H9 (cell line): ENCODE measurements around the gene EXOC3L1. TPM values are rescaled to one million over a fixed set of nuclear protein-coding genes. Genes with fewer than 3 reads are reported as not detected.

Experiments used
- DNase-seq: peaks from one replicate; pipeline ENCODE4 v3.0.0-alpha.2; 2017
- H2AFZ ChIP-seq: one replicate; pipeline ENCODE4 v1.6.1; 2013; ENCODE audit warnings: mild to moderate bottlenecking, low read length, control low read depth, moderate library complexity
- H2AK5ac ChIP-seq: 2 replicates; pipeline ENCODE4 v1.6.1; 2013; ENCODE audit warnings: low read length, control low read depth, mixed read lengths; ENCODE audit not compliant: insufficient read length
- H2BK120ac ChIP-seq: one replicate; pipeline ENCODE4 v1.6.1; 2013; ENCODE audit warnings: low read depth, mild to moderate bottlenecking, low read length, control low read depth, inconsistent platforms; ENCODE audit not compliant: poor library complexity, severe bottlenecking
- H2BK12ac ChIP-seq: 2 replicates; pipeline ENCODE4 v1.6.1; 2013; ENCODE audit warnings: low read length, control low read depth, mixed read lengths, low read depth; ENCODE audit not compliant: insufficient read length
- H2BK15ac ChIP-seq: 2 replicates; pipeline ENCODE4 v1.6.1; 2013; ENCODE audit warnings: low read depth, low read length, control low read depth
- H2BK20ac ChIP-seq: one replicate; pipeline ENCODE4 v1.6.1; 2013; ENCODE audit warnings: low read depth, mild to moderate bottlenecking, low read length, control low read depth, inconsistent platforms; ENCODE audit not compliant: poor library complexity, severe bottlenecking
- H2BK5ac ChIP-seq: 2 replicates; pipeline ENCODE4 v1.6.1; 2013; ENCODE audit warnings: low read length, control low read depth, mixed read lengths; ENCODE audit not compliant: insufficient read length
- H3K14ac ChIP-seq: 2 replicates; pipeline ENCODE4 v1.6.1; 2013; ENCODE audit warnings: low read length, control low read depth; ENCODE audit not compliant: insufficient read depth
- H3K18ac ChIP-seq: 2 replicates; pipeline ENCODE4 v1.6.1; 2013; ENCODE audit warnings: low read depth, mild to moderate bottlenecking, mixed read lengths, low read length, control low read depth; ENCODE audit not compliant: insufficient read length
- H3K23ac ChIP-seq: 2 replicates; pipeline ENCODE4 v1.6.1; 2013; ENCODE audit warnings: low read length, control low read depth, mixed read lengths, low read depth; ENCODE audit not compliant: insufficient read length
- H3K23me2 ChIP-seq: 2 replicates; pipeline ENCODE4 v1.6.1; 2013; ENCODE audit warnings: low read depth, mild to moderate bottlenecking, mixed read lengths, low read length, control low read depth; ENCODE audit not compliant: insufficient read length, poor library complexity, severe bottlenecking
- H3K27ac ChIP-seq: 2 replicates; pipeline ENCODE4 v1.5.1; 2013; ENCODE audit warnings: low read length, control low read depth, mixed read lengths, low read depth; ENCODE audit not compliant: insufficient read length
- H3K27me3 ChIP-seq: 2 replicates; pipeline ENCODE4 v1.6.1; 2013; ENCODE audit warnings: low read length, control low read depth, inconsistent platforms; ENCODE audit not compliant: insufficient read depth
- H3K4ac ChIP-seq: 2 replicates; pipeline ENCODE4 v1.6.1; 2013; ENCODE audit warnings: low read depth, mild to moderate bottlenecking, control low read depth, inconsistent platforms, low read length, moderate library complexity
- H3K4me1 ChIP-seq: 2 replicates; pipeline ENCODE4 v1.6.1; 2013; ENCODE audit warnings: low read length, control low read depth, inconsistent platforms; ENCODE audit not compliant: insufficient read depth
- H3K4me2 ChIP-seq: 2 replicates; pipeline ENCODE4 v1.6.1; 2013; ENCODE audit warnings: low read length, control low read depth, mixed read lengths; ENCODE audit not compliant: insufficient read length, insufficient read depth
- H3K56ac ChIP-seq: 2 replicates; pipeline ENCODE4 v1.6.1; 2013; ENCODE audit warnings: low read depth, mild to moderate bottlenecking, mixed read lengths, low read length, control low read depth; ENCODE audit not compliant: insufficient read length
- H3K79me1 ChIP-seq: 2 replicates; pipeline ENCODE4 v1.6.1; 2013; ENCODE audit warnings: low read depth, mild to moderate bottlenecking, moderate library complexity, low read length, control low read depth, inconsistent platforms; ENCODE audit not compliant: insufficient read depth, poor library complexity, severe bottlenecking
- H3K79me2 ChIP-seq: 2 replicates; pipeline ENCODE4 v1.6.1; 2013; ENCODE audit warnings: low read length, control low read depth, inconsistent platforms; ENCODE audit not compliant: insufficient read depth
- H3K9ac ChIP-seq: 2 replicates; pipeline ENCODE4 v1.6.1; 2013; ENCODE audit warnings: low read length, control low read depth, mixed read lengths; ENCODE audit not compliant: insufficient read length; ENCODE audit errors: extremely low read depth
- H3K9me3 ChIP-seq: one replicate; pipeline ENCODE4 v1.6.1; 2013; ENCODE audit warnings: low read depth, low read length, inconsistent platforms; ENCODE audit not compliant: control insufficient read depth
- H3T11ph ChIP-seq: one replicate; pipeline ENCODE4 v1.6.1; 2013; ENCODE audit warnings: mild to moderate bottlenecking, low read length, control low read depth, inconsistent platforms
- H4K20me1 ChIP-seq: one replicate; pipeline ENCODE4 v1.6.1; 2013; ENCODE audit not compliant: control insufficient read depth, insufficient read length, insufficient read depth
- H4K5ac ChIP-seq: 2 replicates; pipeline ENCODE4 v1.6.1; 2013; ENCODE audit warnings: low read depth, mild to moderate bottlenecking, mixed read lengths, low read length, control low read depth; ENCODE audit not compliant: insufficient read length
- H4K8ac ChIP-seq: replicated peaks from 2 replicates; pipeline ENCODE4 v1.6.1; 2013; ENCODE audit warnings: low read length, control low read depth, mixed read lengths, low read depth; ENCODE audit not compliant: insufficient read length
- H4K91ac ChIP-seq: 2 replicates; pipeline ENCODE4 v1.6.1; 2013; ENCODE audit warnings: low read depth, mild to moderate bottlenecking, moderate library complexity, mixed read lengths, low read length, control low read depth; ENCODE audit not compliant: insufficient read length
- H3K27ac Mint-ChIP-seq, 3 experiments: 2 replicates in 2 of 3; 3 replicates in 1 of 3; pipeline ENCODE4 v1.8.0; 2020 to 2021; ENCODE audit warnings: mixed read lengths in 3 of 3, mild to moderate bottlenecking in 1 of 3, moderate library complexity in 1 of 3
- H3K27me3 Mint-ChIP-seq: 2 replicates; pipeline ENCODE4 v1.8.0; 2021; ENCODE audit warnings: low read depth, mild to moderate bottlenecking, moderate library complexity, mixed read lengths
- H3K36me3 Mint-ChIP-seq, 3 experiments: 2 replicates in 2 of 3; 3 replicates in 1 of 3; pipeline ENCODE4 v1.8.0; 2020 to 2021; ENCODE audit warnings: low read depth in 3 of 3, mixed read lengths in 3 of 3; ENCODE audit not compliant: insufficient read depth in 1 of 3
- H3K4me1 Mint-ChIP-seq, 2 experiments: 2 replicates each; pipeline ENCODE4 v1.8.0; 2020; ENCODE audit warnings: mixed read lengths in 2 of 2
- H3K4me3 Mint-ChIP-seq, 2 experiments: 2 replicates in 1 of 2; 3 replicates in 1 of 2; pipeline ENCODE4 v1.8.0; 2020 to 2021; ENCODE audit warnings: mild to moderate bottlenecking in 2 of 2, mixed read lengths in 2 of 2, moderate library complexity in 1 of 2
- H3K9me3 Mint-ChIP-seq, 2 experiments: 2 replicates in 1 of 2; 3 replicates in 1 of 2; pipeline ENCODE4 v1.8.0; 2020; ENCODE audit warnings: mild to moderate bottlenecking in 2 of 2, mixed read lengths in 2 of 2, moderate library complexity in 1 of 2
- WGBS: extraction: QIAGEN DNeasy Blood & Tissue Kit; methylation state at CpG from one replicate; pipeline ENCODE4 v1.1.7; 2013; ENCODE audit warnings: missing lambda C conversion rate, low lambda C conversion rate, mixed read lengths; ENCODE audit not compliant: insufficient read length; ENCODE audit errors: extremely low coverage; 5-methylcytosine and 5-hydroxymethylcytosine counted together
- total RNA-seq: library from RNA; stranded (reverse); gene quantifications from 2 replicates; pipeline ENCODE4 v1.2.1, GENCODE V29; 2021
- TF ChIP-seq, protein P1 (sequence below): fragments of 200-600 bp; sonication (generic); conservative IDR thresholded peaks from 3 replicates; pipeline ENCODE4 v1.8.0; 2021; ENCODE audit warnings: antibody characterized with exemption, mild to moderate bottlenecking

The EXOC3L1 gene
- total RNA-seq, 1 experiment from 2014 or later, result 3.3 TPM

- H4K20me1 ChIP-seq, result no peaks in the 10 kb centered on the region
- no peak overlapping the region for H2AFZ ChIP-seq
- WGBS, result no CpG with 5 or more reads among the region's 59 CpGs
- H2BK120ac ChIP-seq, result no peak overlapping the region
- no peak overlapping the region for H2BK20ac ChIP-seq
- no peak overlapping the region for H2BK15ac ChIP-seq
- no peak overlapping the region for H4K8ac ChIP-seq
- H3K4ac ChIP-seq, result no peak overlapping the region
- no peaks in the 10 kb centered on the region for H3K79me2 ChIP-seq
- H2BK5ac ChIP-seq, result no peak overlapping the region
- no peak overlapping the region for H2BK12ac ChIP-seq
- TF ChIP-seq, protein P1, sequence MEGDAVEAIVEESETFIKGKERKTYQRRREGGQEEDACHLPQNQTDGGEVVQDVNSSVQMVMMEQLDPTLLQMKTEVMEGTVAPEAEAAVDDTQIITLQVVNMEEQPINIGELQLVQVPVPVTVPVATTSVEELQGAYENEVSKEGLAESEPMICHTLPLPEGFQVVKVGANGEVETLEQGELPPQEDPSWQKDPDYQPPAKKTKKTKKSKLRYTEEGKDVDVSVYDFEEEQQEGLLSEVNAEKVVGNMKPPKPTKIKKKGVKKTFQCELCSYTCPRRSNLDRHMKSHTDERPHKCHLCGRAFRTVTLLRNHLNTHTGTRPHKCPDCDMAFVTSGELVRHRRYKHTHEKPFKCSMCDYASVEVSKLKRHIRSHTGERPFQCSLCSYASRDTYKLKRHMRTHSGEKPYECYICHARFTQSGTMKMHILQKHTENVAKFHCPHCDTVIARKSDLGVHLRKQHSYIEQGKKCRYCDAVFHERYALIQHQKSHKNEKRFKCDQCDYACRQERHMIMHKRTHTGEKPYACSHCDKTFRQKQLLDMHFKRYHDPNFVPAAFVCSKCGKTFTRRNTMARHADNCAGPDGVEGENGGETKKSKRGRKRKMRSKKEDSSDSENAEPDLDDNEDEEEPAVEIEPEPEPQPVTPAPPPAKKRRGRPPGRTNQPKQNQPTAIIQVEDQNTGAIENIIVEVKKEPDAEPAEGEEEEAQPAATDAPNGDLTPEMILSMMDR, result no peak
- peaks cover 29% of the 10 kb centered on the region for H3K27me3 Mint-ChIP-seq
- H3K27ac Mint-ChIP-seq, result no peak overlapping the region
- H3K79me1 ChIP-seq, result no peaks in the 10 kb centered on the region
- peaks cover 12 to 14% of the 10 kb centered on the region in 2 experiments for H3K4me1 Mint-ChIP-seq
- H3K23me2 ChIP-seq, result peaks cover 12% of the 10 kb centered on the region
- no peak overlapping the region for H3T11ph ChIP-seq
- H3K36me3 Mint-ChIP-seq, result no peaks in the 10 kb centered on the region
- no peak overlapping the region for H3K14ac ChIP-seq
- no peak overlapping the region for H3K27ac ChIP-seq
- no peaks in the 10 kb centered on the region; a peak in 1 of 5 replicates for H3K9me3 Mint-ChIP-seq
- peaks cover 4% of the 10 kb centered on the region; the same call in 1 of the 2 replicates for H3K27me3 ChIP-seq
- no peak overlapping the region for H3K9ac ChIP-seq
- peak overlapping the region; percentile 63 to 73; a peak in 4 of 5 replicates for H3K4me3 Mint-ChIP-seq
- no peak overlapping the region for H2AK5ac ChIP-seq
- H4K91ac ChIP-seq, result no peak overlapping the region
- H3K56ac ChIP-seq, result no peak overlapping the region
- H3K4me1 ChIP-seq, result peaks cover 6% of the 10 kb centered on the region; the same call in 1 of the 2 replicates
- no peaks in the 10 kb centered on the region for H3K9me3 ChIP-seq
- H4K5ac ChIP-seq, result no peak overlapping the region
- DNase-seq, result no peak
- H3K4me2 ChIP-seq, result peak overlapping the region; percentile 72
- H3K18ac ChIP-seq, result no peak overlapping the region
- no peak overlapping the region for H3K23ac ChIP-seq
Measured at GRCh38 chr16:67184453-67184994, 5.4 kb downstream of the EXOC3L1 start.
